Measurements from ENCODE around the gene ABR. TPM values are rescaled to one million over a fixed set of nuclear protein-coding genes. Genes with fewer than 3 reads are reported as not detected.

ABR gene
- total RNA-seq, 6 experiments from 2014 or later = 7.4 to 21.5 (median 11.3) TPM

DNA sequence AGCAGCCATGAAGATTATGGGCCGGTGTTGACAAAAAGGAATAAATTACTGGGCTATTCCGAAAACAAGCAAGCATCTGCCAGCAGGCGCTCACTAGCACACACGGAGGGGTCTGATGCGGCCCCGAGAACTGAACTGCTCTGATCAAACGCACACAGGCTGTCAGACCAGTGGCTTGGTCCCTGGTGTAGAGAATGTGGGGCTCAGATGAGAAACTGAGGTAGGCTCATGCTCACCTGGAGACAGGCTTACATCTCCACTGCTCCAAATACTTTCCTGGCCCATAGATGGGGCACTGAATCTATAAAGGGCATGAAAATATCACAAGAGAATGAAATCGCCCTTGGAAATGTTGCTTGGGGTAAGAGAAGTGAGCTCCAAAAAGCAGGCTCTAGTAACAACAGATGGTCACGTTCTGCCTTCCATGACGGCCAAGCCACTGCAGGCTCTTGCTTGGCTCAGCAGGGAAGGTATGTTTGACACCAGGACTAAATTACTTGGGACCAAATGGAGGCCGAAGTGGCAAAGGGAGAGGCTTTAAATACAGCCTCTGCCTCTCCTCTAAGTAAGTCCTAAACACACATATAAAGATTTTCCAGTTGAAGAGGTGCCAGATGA lies 5.4 kb downstream of the ABR start:
- Histone ChIP-seq H3K36me3 (no peaks in the 10 kb centered on the region), H3K4me1 (no peaks in the 10 kb centered on the region), H3K4me3 (no peak overlapping the region), H3K9me3 (no peaks in the 10 kb centered on the region), H3K27ac (no peak overlapping the region), H3K27me3 (no peaks in the 10 kb centered on the region)
- ATAC-seq = no peak
- no peak for TF ChIP-seq POLR2A (IDR thresholded peaks at IDR 0.05)
- TF ChIP-seq, protein P1, sequence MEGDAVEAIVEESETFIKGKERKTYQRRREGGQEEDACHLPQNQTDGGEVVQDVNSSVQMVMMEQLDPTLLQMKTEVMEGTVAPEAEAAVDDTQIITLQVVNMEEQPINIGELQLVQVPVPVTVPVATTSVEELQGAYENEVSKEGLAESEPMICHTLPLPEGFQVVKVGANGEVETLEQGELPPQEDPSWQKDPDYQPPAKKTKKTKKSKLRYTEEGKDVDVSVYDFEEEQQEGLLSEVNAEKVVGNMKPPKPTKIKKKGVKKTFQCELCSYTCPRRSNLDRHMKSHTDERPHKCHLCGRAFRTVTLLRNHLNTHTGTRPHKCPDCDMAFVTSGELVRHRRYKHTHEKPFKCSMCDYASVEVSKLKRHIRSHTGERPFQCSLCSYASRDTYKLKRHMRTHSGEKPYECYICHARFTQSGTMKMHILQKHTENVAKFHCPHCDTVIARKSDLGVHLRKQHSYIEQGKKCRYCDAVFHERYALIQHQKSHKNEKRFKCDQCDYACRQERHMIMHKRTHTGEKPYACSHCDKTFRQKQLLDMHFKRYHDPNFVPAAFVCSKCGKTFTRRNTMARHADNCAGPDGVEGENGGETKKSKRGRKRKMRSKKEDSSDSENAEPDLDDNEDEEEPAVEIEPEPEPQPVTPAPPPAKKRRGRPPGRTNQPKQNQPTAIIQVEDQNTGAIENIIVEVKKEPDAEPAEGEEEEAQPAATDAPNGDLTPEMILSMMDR (IDR thresholded peaks at IDR 0.05) = no peak
- no peak for DNase-seq
- intact Hi-C loops (cut with DNase I) = loop anchor here in 1 of 2 donors (10.0 kb wide), 1 partner anchor 50 kb away; no protein-coding TSS in a partner anchor
- WGBS (ENCODE audit: insufficient coverage, low coverage, low lambda C conversion rate, missing lambda C conversion rate) = 81% methylated on average over 8 of the region's 11 CpGs

DNA sequence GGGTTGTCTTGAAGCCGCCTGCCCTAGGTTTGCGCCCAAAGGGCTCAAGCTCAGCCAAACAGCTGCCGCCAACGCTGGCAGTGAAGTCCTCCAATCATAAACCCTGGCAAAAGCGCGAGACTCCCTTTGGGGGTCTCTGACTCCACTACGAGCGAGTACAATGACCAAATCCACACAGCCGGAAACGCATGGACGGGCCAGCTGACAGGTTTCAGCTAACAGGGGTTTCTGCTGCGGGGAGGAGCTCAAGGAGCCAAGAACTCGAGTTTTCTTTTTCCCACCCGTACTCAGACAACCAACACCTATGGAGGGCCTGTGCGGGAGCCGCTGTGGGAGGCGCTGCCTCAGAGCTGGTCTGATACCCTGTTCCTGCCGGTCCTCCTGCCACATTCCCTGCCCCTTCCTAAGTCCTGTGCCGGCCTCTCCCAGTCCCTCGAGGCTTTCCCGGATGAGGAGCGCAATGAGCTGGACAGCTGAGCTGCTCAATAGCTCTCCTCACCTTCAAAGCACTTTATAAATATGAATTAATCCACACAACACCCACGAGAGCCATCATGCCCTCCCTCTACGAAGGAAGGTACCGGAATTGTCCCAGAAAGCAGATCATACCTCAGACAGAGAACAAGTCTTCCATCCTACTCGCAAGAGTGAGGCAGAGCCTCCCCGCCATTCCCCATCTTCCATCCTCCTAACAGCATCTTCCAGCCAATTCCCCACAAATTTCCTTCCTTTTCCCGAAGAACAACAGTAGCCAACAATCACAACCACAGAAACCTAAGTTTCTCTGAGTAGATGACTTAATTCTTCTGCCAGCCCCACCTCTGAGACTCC lies 6.1 kb downstream of the ABR start:
- no peaks in the 10 kb centered on the region for H3K4me1 ChIP-seq
- 87% methylated on average over 10 of the region's 28 CpGs for WGBS (ENCODE audit: insufficient coverage, low coverage, low lambda C conversion rate, missing lambda C conversion rate)
- DNase-seq = no peak
- intact Hi-C loops (cut with DNase I) = loop anchor here in 1 of 2 donors (10.0 kb wide), 1 partner anchor 49 kb away; no protein-coding TSS in a partner anchor
- ATAC-seq = no peak
- no peak overlapping the region for H3K27ac ChIP-seq
- no peak overlapping the region for H3K4me3 ChIP-seq
- no peaks in the 10 kb centered on the region for H3K9me3 ChIP-seq
- H3K27me3 ChIP-seq = no peaks in the 10 kb centered on the region
- H3K36me3 ChIP-seq = no peaks in the 10 kb centered on the region
- TF ChIP-seq, protein P1 (IDR thresholded peaks at IDR 0.05) = no peak
- TF ChIP-seq POLR2A (IDR thresholded peaks at IDR 0.05) = no peak

DNA sequence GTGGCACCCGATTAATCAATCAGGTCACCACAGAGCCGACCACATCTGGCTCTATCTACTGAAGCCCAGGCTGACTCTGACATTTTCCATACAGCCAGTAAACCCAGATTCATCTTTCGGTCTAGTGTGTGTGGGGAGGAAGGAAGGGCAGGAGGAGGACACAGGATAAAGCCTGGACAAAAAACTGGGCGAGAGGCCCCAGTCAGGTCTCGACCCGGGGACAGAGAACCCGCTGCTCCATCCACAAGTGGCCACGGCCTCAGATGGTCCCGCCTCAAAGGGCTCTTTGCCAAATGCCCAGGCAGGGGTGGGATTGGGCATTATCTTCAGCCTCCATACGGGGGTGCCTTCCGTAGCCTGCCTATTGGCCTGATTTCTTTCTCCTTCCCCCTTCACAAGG lies 7.8 kb downstream of the ABR start:
- 80% methylated on average over 1 of the region's 11 CpGs for WGBS (ENCODE audit: insufficient coverage, low coverage, low lambda C conversion rate, missing lambda C conversion rate)
- H3K4me1 ChIP-seq = no peaks in the 10 kb centered on the region
- ATAC-seq (peak; percentile 48 to 64 (median 59)), DNase-seq (no peak)
- H3K27ac ChIP-seq = no peak overlapping the region
- H3K36me3 ChIP-seq = no peaks in the 10 kb centered on the region
- H3K9me3 ChIP-seq = no peaks in the 10 kb centered on the region
- H3K27me3 ChIP-seq = no peaks in the 10 kb centered on the region
- H3K4me3 ChIP-seq = no peak overlapping the region
- intact Hi-C loops (cut with DNase I) = loop anchor here in 1 of 2 donors (10.0 kb wide), 1 partner anchor 47 kb away; no protein-coding TSS in a partner anchor
- TF ChIP-seq POLR2A (IDR thresholded peaks at IDR 0.05) = no peak
- TF ChIP-seq, protein P1 (IDR thresholded peaks at IDR 0.05) = no peak

DNA sequence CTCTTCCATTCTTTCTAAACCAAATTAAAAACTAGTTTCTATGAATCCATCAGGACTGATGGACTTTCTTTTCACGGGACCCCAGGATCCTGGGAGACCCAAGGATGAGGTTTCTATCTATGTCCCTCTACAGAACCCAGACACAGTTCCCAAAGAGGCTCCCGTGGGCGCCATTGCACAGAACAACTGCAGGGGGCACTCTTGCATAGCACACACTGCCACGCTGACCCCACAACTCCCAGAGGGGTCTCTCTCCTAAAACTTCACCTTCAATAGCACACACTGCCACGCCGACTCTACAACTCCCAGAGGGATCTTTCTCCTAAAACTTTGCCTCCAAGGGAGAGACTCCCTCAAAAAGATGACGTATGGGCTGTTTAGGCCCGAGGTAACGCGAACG lies 9.0 kb downstream of the ABR start:
- no peak for ATAC-seq
- WGBS (ENCODE audit: insufficient coverage, low coverage, low lambda C conversion rate, missing lambda C conversion rate) = 75% methylated on average over 9 of the region's 11 CpGs

More for the DNA sequence above, 9.0 kb downstream of the ABR start:
- no peak for DNase-seq
- no peaks in the 10 kb centered on the region for H3K4me1 ChIP-seq
- no peaks in the 10 kb centered on the region for H3K9me3 ChIP-seq
- H3K27ac ChIP-seq = no peak overlapping the region
- intact Hi-C loops (cut with DNase I) = loop anchor here in 1 of 2 donors (10.0 kb wide), 1 partner anchor 46 kb away; no protein-coding TSS in a partner anchor
- TF ChIP-seq POLR2A (IDR thresholded peaks at IDR 0.05) = no peak
- TF ChIP-seq, protein P1 (IDR thresholded peaks at IDR 0.05) = peak in 1 of 4 donors; percentile 5
- no peaks in the 10 kb centered on the region for H3K36me3 ChIP-seq
- no peak overlapping the region for H3K4me3 ChIP-seq
- no peaks in the 10 kb centered on the region for H3K27me3 ChIP-seq

Measured in right lobe of liver (tissue), 6 donors.